Measurements from ENCODE around the gene NFASC. TPM values are rescaled to one million over a fixed set of nuclear protein-coding genes. Genes with fewer than 3 reads are reported as not detected.

Gene NFASC
- total and polyA plus RNA-seq, 12 donors = 4.8 to 76.7 (median 44.8) TPM

DNA sequence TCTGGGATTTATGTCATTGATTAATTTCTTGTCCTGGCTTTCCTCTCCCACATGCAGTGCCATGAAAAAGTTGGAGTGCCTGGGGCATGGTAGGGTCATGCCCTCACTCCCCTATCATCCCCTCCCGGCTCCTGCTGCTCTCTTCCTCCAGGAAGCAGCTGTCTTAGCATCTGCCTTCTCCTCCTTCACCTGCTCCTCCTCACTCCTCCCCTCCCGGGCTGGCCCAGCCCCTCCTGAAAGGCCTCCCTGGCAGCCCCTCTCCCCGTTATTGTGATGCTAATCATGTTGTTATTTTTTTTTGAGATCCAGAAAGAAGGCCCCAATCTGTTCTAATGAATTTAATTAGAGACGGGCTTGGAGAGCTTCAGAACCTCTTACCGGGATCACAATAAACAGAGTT lies 36.3 kb upstream of the NFASC start:
- WGBS, 4 donors = 47 to 56% (median 52%) methylated on average over 5 of the region's 5 CpGs
- TF ChIP-seq, protein P1, sequence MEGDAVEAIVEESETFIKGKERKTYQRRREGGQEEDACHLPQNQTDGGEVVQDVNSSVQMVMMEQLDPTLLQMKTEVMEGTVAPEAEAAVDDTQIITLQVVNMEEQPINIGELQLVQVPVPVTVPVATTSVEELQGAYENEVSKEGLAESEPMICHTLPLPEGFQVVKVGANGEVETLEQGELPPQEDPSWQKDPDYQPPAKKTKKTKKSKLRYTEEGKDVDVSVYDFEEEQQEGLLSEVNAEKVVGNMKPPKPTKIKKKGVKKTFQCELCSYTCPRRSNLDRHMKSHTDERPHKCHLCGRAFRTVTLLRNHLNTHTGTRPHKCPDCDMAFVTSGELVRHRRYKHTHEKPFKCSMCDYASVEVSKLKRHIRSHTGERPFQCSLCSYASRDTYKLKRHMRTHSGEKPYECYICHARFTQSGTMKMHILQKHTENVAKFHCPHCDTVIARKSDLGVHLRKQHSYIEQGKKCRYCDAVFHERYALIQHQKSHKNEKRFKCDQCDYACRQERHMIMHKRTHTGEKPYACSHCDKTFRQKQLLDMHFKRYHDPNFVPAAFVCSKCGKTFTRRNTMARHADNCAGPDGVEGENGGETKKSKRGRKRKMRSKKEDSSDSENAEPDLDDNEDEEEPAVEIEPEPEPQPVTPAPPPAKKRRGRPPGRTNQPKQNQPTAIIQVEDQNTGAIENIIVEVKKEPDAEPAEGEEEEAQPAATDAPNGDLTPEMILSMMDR (IDR thresholded peaks at IDR 0.05) = no peak
- no peak for TF ChIP-seq POLR2A (IDR thresholded peaks at IDR 0.05)
- DNase-seq = no peak
- H3K4me3 ChIP-seq = no peak overlapping the region
- no peaks in the 10 kb centered on the region for H3K36me3 ChIP-seq (replicated peaks in 1 of 2)
- no peaks in the 10 kb centered on the region for H3K27me3 ChIP-seq
- no peaks in the 10 kb centered on the region for H3K9me3 ChIP-seq (replicated peaks in 1 of 3)
- no peak overlapping the region for H3K27ac ChIP-seq
- intact Hi-C loops (cut with DNase I) = no loop called here
- no peaks in the 10 kb centered on the region for H3K4me1 ChIP-seq (replicated peaks in 1 of 2)

DNA sequence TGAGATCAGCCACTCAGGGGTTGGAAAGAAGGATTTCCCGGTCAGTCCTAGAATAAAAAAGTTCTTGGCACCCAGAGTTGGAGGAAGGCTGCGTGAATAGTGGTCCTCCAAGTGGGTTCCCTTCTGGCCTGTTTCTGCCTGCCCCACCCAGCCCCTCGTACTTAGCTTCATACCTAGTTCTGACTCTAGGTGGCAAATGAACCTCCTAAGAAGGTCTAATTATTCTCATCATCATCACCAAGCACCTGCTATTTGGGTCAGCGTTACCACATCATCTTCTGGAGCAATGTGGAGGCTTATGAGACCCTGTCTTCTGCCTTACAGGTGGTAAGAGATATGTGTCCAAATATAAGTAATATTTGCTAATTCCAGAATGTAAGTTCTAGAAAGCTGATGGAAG lies 35.9 kb upstream of the NFASC start:
- intact Hi-C loops (cut with DNase I) = no loop called here
- no peak for TF ChIP-seq POLR2A (IDR thresholded peaks at IDR 0.05)
- TF ChIP-seq, protein P1 (IDR thresholded peaks at IDR 0.05) = no peak
- WGBS, 4 donors = 64 to 72% (median 66%) methylated on average over 4 of the region's 4 CpGs

DNA sequence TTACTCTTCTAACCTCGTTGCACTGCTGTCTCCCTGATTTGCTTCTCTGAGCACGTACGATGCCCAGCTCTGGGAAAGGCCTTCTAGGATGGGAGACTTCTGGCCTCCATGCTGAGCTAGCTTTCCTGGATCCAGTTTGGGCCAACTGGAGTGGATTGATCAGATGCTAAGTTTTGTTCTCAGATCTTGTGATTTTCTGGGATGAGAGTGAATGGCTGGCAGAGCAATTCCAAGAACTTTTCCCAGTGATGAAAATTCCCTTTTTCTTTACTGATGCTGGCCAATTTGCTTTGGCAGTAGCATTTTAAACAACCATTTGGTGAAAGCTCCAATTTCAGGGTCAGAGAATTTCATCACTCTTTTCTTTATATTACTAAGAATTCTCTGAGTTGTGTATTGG lies 34.9 kb upstream of the NFASC start:
- no peak for TF ChIP-seq POLR2A (IDR thresholded peaks at IDR 0.05)
- TF ChIP-seq, protein P1 (IDR thresholded peaks at IDR 0.05) = no peak
- no peak for DNase-seq
- H3K4me1 ChIP-seq (replicated peaks in 1 of 2) = no peaks in the 10 kb centered on the region
- intact Hi-C loops (cut with DNase I) = no loop called here
- no peak overlapping the region for H3K4me3 ChIP-seq
- H3K27ac ChIP-seq = no peak overlapping the region
- no peaks in the 10 kb centered on the region for H3K36me3 ChIP-seq (replicated peaks in 1 of 2)
- H3K27me3 ChIP-seq = no peaks in the 10 kb centered on the region
- 84 to 88% (median 86%) methylated on average over 3 of the region's 3 CpGs for WGBS, 4 donors
- H3K9me3 ChIP-seq (replicated peaks in 1 of 3) = no peaks in the 10 kb centered on the region

More for the DNA sequence above, 35.9 kb upstream of the NFASC start:
- Histone ChIP-seq H3K4me3 (no peak overlapping the region), H3K27me3 (no peaks in the 10 kb centered on the region), H3K4me1 (replicated peaks in 1 of 2) (no peaks in the 10 kb centered on the region), H3K36me3 (replicated peaks in 1 of 2) (no peaks in the 10 kb centered on the region), H3K27ac (no peak overlapping the region), H3K9me3 (replicated peaks in 1 of 3) (no peaks in the 10 kb centered on the region)
- no peak for DNase-seq

DNA sequence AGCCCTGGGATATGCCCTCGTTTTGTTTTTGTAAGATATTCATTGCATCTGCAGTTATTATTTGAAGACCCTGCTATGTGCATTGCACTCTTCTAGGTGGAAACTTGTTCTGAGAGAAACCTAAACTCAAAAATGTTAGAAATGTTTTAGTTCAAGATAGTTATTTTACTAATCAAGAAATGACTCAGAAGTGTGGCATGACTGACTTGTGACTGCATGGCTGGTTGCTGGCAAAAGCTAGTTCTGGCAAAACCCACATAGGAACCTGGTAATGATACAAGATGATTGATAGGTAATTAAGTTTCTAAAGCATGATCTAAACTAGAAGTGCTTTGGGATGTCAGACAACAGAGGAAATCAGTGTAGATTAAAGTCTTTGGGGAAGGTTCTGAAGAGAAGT lies 33.8 kb upstream of the NFASC start:
- Histone ChIP-seq H3K27ac (no peak overlapping the region), H3K27me3 (no peaks in the 10 kb centered on the region), H3K36me3 (replicated peaks in 1 of 2) (no peaks in the 10 kb centered on the region), H3K4me1 (replicated peaks in 1 of 2) (no peaks in the 10 kb centered on the region), H3K9me3 (replicated peaks in 1 of 3) (no peaks in the 10 kb centered on the region), H3K4me3 (no peak overlapping the region)
- WGBS, 4 donors = 53 to 74% (median 66%) methylated on average over 1 of the region's 1 CpG
- DNase-seq = no peak
- intact Hi-C loops (cut with DNase I) = no loop called here
- TF ChIP-seq POLR2A (IDR thresholded peaks at IDR 0.05) = no peak
- TF ChIP-seq, protein P1 (IDR thresholded peaks at IDR 0.05) = no peak

Measured in adrenal gland (tissue), 12 donors.